ENCODE data around the gene MRPL41. TPM values are rescaled to one million over a fixed set of nuclear protein-coding genes. Genes with fewer than 3 reads are reported as not detected.
"Not testable (repeated sequence)": the region's sequence is repeated elsewhere in the genome, so short reads cannot be mapped to it uniquely, and the experiment has no call there.

The MRPL41 gene
- total RNA-seq, 1 donor from 2014 or later = 10.3 TPM

DNA sequence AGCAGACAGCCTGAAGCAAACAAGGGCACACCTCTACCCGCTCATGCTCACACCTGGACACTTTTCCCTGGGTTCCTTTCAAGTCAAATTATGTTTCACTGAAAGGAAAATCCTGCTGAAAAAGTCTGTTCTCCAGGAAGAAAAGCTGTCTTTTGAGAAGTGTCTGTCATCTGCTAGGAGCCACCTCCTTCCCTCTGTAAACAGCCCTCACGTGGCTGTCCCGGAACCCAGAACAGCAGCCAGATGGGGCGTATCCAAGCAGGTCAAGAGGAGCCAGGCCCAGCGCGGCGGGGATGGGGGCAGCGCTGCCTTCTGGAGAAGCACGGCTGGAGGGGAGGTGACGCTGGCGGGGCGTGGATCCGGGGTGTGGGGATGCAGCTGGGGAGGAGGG, 1.5 kb upstream of the MRPL41 start, which contains the start of gene PNPLA7:
Gene PNPLA7 (minus strand): TSS at position 172 of the 391 bp plus-strand sequence. CDS start 205 bp downstream, outside the sequence.
- peak within 1 kb of the TSS; percentile 92 for H3K4me2 ChIP-seq
- peaks cover 11% of the 10 kb centered on the region for H3K27me3 Mint-ChIP-seq (ENCODE audit: insufficient read depth, low read depth)
- H3K4me1 Mint-ChIP-seq = peaks cover 17% of the 10 kb centered on the region
- no peak within 1 kb of the TSS for H3K9ac ChIP-seq
- peaks cover 11% of the 10 kb centered on the region for H3K36me3 Mint-ChIP-seq
- no peaks in the 10 kb centered on the region for H3K79me2 ChIP-seq (ENCODE audit: low read depth)
- no peaks in the 10 kb centered on the region for H3K4me1 ChIP-seq
- peak; percentile 84 for DNase-seq (ENCODE audit: low spot score)
- no peak for TF ChIP-seq EZH2phosphoT487 (IDR thresholded peaks at IDR 0.05)
- TF ChIP-seq EZH2 (IDR thresholded peaks at IDR 0.05) = no peak
- TF ChIP-seq, protein P1, sequence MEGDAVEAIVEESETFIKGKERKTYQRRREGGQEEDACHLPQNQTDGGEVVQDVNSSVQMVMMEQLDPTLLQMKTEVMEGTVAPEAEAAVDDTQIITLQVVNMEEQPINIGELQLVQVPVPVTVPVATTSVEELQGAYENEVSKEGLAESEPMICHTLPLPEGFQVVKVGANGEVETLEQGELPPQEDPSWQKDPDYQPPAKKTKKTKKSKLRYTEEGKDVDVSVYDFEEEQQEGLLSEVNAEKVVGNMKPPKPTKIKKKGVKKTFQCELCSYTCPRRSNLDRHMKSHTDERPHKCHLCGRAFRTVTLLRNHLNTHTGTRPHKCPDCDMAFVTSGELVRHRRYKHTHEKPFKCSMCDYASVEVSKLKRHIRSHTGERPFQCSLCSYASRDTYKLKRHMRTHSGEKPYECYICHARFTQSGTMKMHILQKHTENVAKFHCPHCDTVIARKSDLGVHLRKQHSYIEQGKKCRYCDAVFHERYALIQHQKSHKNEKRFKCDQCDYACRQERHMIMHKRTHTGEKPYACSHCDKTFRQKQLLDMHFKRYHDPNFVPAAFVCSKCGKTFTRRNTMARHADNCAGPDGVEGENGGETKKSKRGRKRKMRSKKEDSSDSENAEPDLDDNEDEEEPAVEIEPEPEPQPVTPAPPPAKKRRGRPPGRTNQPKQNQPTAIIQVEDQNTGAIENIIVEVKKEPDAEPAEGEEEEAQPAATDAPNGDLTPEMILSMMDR (IDR thresholded peaks at IDR 0.05) = no peak
- peak within 1 kb of the TSS; percentile 64 for H3K4me3 ChIP-seq
- H2AFZ ChIP-seq (replicated peaks) = peak within 1 kb of the TSS; percentile 94
- no peaks in the 10 kb centered on the region for H3K27me3 ChIP-seq
- peak within 1 kb of the TSS; percentile 90 for H3K4me3 Mint-ChIP-seq
- H3F3A ChIP-seq (ENCODE audit: low read depth) = peaks cover 33% of the 10 kb centered on the region
- H3K27ac Mint-ChIP-seq = peak within 1 kb of the TSS; percentile 83
- H3K9me3 ChIP-seq (ENCODE audit: low read depth) = peaks cover 6% of the 10 kb centered on the region
- peaks cover 10% of the 10 kb centered on the region for H3K9me3 Mint-ChIP-seq
- peaks cover 11% of the 10 kb centered on the region for H4K20me1 ChIP-seq (ENCODE audit: low read depth)
- H3K27ac ChIP-seq = no peak within 1 kb of the TSS
- no peaks in the 10 kb centered on the region for H3K36me3 ChIP-seq

DNA sequence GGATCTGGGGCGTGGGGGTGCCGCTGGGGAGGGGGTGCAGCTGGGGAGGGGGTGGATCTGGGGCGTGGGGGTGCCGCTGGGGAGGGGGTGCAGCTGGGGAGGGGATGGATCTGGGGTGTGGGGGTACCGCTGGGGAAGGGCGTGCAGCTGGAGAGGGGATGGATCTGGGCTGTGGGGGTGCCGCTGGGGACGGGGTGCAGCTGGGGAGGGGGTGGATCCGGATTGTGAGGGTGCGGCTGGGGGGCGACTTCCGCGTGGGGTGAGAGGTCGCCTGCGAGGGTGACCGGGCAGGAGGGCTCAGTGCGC, 768 bp upstream of the MRPL41 start:
- H3K9ac ChIP-seq; H3K9me3 Mint-ChIP-seq; H3K27ac ChIP-seq; H3K9me3 ChIP-seq (ENCODE audit: low read depth); H3K79me2 ChIP-seq (ENCODE audit: low read depth); H3K4me1 ChIP-seq; DNase-seq (ENCODE audit: low spot score); H3K36me3 ChIP-seq; H3K27me3 ChIP-seq; H3K27ac Mint-ChIP-seq: not testable (repeated sequence)
- peaks cover 33% of the 10 kb centered on the region for H3F3A ChIP-seq (ENCODE audit: low read depth)
- peaks cover 11% of the 10 kb centered on the region for H3K27me3 Mint-ChIP-seq (ENCODE audit: insufficient read depth, low read depth)
- H4K20me1 ChIP-seq (ENCODE audit: low read depth) = peaks cover 11% of the 10 kb centered on the region
- H3K4me3 ChIP-seq = peak overlapping the region; percentile 64
- H3K36me3 Mint-ChIP-seq = peaks cover 15% of the 10 kb centered on the region
- H3K4me1 Mint-ChIP-seq = peaks cover 21% of the 10 kb centered on the region
- peak overlapping the region; percentile 46 for H3K4me3 Mint-ChIP-seq
- peak overlapping the region; percentile 92 for H3K4me2 ChIP-seq
- peak overlapping the region; percentile 94 for H2AFZ ChIP-seq (replicated peaks)

DNA sequence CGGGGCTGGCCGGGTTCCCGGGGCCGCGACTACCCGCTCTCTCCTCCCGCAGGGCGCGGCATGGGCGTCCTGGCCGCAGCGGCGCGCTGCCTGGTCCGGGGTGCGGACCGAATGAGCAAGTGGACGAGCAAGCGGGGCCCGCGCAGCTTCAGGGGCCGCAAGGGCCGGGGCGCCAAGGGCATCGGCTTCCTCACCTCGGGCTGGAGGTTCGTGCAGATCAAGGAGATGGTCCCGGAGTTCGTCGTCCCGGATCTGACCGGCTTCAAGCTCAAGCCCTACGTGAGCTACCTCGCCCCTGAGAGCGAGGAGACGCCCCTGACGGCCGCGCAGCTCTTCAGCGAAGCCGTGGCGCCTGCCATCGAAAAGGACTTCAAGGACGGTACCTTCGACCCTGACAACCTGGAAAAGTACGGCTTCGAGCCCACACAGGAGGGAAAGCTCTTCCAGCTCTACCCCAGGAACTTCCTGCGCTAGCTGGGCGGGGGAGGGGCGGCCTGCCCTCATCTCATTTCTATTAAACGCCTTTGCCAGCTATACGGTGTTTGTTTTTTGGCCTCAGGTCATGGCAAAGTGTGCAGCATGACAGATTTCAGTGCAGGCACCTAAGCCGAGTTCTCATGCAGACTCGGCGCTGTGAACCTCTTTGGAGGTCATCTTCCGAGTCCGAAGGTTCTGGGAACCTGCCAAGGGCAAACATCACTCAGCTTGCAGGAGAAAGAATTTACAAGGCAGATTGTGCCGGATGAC, 516 bp downstream of the MRPL41 start:
- Histone ChIP-seq H2AFZ (replicated peaks) (no peak overlapping the region), H3K27ac (no peak overlapping the region), H3K9me3 (ENCODE audit: low read depth) (no peaks in the 10 kb centered on the region), H3K4me3 (peak overlapping the region; percentile 62), H3K36me3 (no peaks in the 10 kb centered on the region), H3K9ac (peak overlapping the region; percentile 3), H3K4me2 (peak overlapping the region; percentile 77), H3K79me2 (ENCODE audit: low read depth) (no peaks in the 10 kb centered on the region), H3K4me1 (no peaks in the 10 kb centered on the region), H4K20me1 (ENCODE audit: low read depth) (peaks cover 11% of the 10 kb centered on the region), H3K27me3 (no peaks in the 10 kb centered on the region), H3F3A (ENCODE audit: low read depth) (peaks cover 33% of the 10 kb centered on the region)
- Mint-ChIP-seq H3K4me1 (peaks cover 21% of the 10 kb centered on the region), H3K4me3 (peak overlapping the region; percentile 86), H3K36me3 (peaks cover 11% of the 10 kb centered on the region), H3K27ac (no peak overlapping the region), H3K27me3 (ENCODE audit: insufficient read depth, low read depth) (peaks cover 9% of the 10 kb centered on the region), H3K9me3 (no peaks in the 10 kb centered on the region)
- TF ChIP-seq, protein P1 (IDR thresholded peaks at IDR 0.05) = no peak
- TF ChIP-seq EZH2phosphoT487 (IDR thresholded peaks at IDR 0.05) = peak; percentile 11
- DNase-seq (ENCODE audit: low spot score) = peak; percentile 62

DNA sequence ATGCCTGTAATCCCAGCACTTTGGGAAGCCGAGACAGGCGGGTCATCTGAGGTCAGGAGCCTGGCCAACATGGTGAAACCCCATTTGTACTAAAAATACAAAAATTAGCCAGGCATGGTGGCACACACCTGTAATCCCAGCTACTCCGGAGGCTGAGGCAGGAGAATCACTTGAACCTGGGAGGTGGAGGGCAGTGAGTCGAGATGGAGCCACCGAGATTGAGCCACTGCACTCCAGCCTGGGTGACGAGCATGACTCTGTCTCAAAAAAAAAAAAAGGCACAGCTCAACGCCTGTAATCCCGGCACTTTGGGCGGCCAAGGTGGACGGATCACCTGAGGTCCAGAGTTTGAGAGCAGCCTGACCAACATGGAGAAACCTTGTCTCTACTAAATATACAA, 2.0 kb downstream of the MRPL41 start:
- peaks cover 11% of the 10 kb centered on the region for H4K20me1 ChIP-seq (ENCODE audit: low read depth)
- peaks cover 18% of the 10 kb centered on the region for H3K4me1 Mint-ChIP-seq
- not testable (repeated sequence) for H3K27me3 ChIP-seq; H3K4me3 ChIP-seq; H3K4me2 ChIP-seq; DNase-seq (ENCODE audit: low spot score); H3K27me3 Mint-ChIP-seq (ENCODE audit: insufficient read depth, low read depth); H3K79me2 ChIP-seq (ENCODE audit: low read depth); H3K27ac ChIP-seq; H3K27ac Mint-ChIP-seq; H3K9ac ChIP-seq; H3K9me3 ChIP-seq (ENCODE audit: low read depth); H3K9me3 Mint-ChIP-seq; H3K4me1 ChIP-seq; H3K36me3 ChIP-seq; H2AFZ ChIP-seq (replicated peaks)
- peaks cover 15% of the 10 kb centered on the region for H3K36me3 Mint-ChIP-seq
- H3K4me3 Mint-ChIP-seq = peak overlapping the region; percentile 63
- H3F3A ChIP-seq (ENCODE audit: low read depth) = peaks cover 33% of the 10 kb centered on the region

Measured in neural progenitor cell (in vitro differentiated cells).